Astrocyte of the cerebellum (primary cell): ENCODE results near the gene FYCO1.

ENCODE experiments used
- DNase-seq: peaks from one replicate; pipeline ENCODE4 v3.0.0-alpha.2; 2011; ENCODE audit warnings: low read depth
- H3K4me3 ChIP-seq: 2 replicates; pipeline ENCODE4 v1.5.1; 2011; ENCODE audit warnings: mild to moderate bottlenecking, low read depth, low read length, moderate library complexity
- in situ Hi-C: cut with HindIII; loops from 2 replicates; pipeline ENCODE4 v1.10.0; 2017; ENCODE audit warnings: low sequenced_read_pairs
- TF ChIP-seq, protein P1 (sequence below): IDR thresholded peaks from 2 replicates; pipeline ENCODE4 v1.5.1; 2012; ENCODE audit warnings: low read length, low read depth, moderate library complexity, mild to moderate bottlenecking; ENCODE audit errors: missing control alignments

The FYCO1 gene

DNA sequence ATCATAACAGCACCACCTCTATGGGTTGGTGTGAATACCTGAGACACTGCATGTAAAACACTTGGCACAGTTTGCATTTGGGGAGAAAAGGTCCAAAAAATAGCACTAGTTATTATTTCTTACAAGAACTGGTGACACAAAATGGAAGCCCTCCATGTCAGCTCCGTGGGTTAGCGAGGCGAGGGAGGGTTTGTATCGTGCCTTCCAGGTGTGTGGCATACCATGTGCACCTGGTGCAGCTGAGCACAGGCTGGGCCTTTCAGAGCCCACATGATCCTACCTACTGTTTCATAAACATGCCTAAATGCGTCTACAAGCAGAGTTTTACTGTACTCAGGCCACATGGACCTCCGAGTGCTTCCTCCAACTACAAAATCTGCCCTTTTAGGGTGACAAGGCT is 46.7 kb downstream of the FYCO1 start:
- in situ Hi-C loops, result loop anchor here (25.0 kb wide), 1 partner anchor 138 kb away; no protein-coding TSS in a partner anchor
- TF ChIP-seq, protein P1, sequence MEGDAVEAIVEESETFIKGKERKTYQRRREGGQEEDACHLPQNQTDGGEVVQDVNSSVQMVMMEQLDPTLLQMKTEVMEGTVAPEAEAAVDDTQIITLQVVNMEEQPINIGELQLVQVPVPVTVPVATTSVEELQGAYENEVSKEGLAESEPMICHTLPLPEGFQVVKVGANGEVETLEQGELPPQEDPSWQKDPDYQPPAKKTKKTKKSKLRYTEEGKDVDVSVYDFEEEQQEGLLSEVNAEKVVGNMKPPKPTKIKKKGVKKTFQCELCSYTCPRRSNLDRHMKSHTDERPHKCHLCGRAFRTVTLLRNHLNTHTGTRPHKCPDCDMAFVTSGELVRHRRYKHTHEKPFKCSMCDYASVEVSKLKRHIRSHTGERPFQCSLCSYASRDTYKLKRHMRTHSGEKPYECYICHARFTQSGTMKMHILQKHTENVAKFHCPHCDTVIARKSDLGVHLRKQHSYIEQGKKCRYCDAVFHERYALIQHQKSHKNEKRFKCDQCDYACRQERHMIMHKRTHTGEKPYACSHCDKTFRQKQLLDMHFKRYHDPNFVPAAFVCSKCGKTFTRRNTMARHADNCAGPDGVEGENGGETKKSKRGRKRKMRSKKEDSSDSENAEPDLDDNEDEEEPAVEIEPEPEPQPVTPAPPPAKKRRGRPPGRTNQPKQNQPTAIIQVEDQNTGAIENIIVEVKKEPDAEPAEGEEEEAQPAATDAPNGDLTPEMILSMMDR, result no peak
- DNase-seq, result no peak
- no peak overlapping the region for H3K4me3 ChIP-seq

DNA sequence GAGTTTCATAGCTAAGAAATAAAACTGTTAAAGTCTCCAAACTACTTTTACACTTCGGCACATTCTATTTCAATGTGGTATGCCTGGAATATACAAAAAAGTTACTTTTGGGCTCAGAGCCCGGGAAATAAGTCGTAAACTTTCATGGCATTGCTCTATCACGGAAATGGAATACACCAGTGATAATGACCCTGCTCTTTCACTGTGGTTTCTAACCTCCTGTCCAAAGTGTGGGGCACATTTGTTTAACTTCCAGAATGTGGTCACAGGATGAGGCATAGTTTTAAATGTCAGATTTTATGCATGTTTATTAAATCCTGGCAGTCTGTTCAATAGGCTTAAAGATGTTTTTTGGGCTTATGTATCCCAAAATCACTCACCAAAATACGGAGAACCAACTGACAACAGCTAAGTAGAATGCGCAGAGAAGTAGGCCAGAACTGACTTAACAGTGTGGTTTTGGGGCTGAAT is 47.3 kb downstream of the FYCO1 start:
- in situ Hi-C loops, result loop anchor here (25.0 kb wide), 1 partner anchor 139 kb away; no protein-coding TSS in a partner anchor
- DNase-seq, result no peak
- no peak overlapping the region for H3K4me3 ChIP-seq

DNA sequence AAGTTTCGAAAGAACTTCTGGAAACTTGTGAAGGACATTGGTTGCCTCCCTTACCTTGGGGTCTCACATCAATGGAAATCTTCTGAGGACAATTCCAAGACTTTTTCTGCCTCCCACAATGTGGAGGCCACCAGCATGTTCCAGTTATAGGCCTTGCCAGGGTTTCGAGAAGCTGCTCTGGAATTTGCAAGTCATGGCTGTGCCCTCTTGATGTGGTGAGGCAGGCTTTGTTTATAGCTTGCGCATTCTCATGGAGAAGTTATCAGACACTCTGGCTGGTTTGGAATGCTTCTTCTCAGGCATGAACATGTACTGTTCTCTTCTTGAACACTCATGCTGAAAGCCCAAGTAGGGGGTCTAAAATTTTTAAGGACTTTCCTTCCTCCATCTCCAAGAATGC is 48.3 kb downstream of the FYCO1 start:
- no peak for DNase-seq
- H3K4me3 ChIP-seq, result no peak overlapping the region
- TF ChIP-seq, protein P1, result no peak
- in situ Hi-C loops, result loop anchor here (25.0 kb wide), 1 partner anchor 140 kb away; no protein-coding TSS in a partner anchor

More for the DNA sequence above, 47.3 kb downstream of the FYCO1 start:
- TF ChIP-seq, protein P1, result no peak

DNA sequence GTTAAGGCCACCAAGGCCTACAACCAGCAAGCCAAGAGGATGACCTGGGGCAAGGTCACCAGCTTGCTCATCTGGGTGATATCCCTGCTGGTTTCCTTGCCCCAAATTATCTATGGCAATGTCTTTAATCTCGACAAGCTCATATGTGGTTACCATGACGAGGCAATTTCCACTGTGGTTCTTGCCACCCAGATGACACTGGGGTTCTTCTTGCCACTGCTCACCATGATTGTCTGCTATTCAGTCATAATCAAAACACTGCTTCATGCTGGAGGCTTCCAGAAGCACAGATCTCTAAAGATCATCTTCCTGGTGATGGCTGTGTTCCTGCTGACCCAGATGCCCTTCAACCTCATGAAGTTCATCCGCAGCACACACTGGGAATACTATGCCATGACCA is 48.7 kb downstream of the FYCO1 start:
- DNase-seq, result no peak
- in situ Hi-C loops, result loop anchor here (25.0 kb wide), 1 partner anchor 140 kb away; no protein-coding TSS in a partner anchor
- H3K4me3 ChIP-seq, result no peak overlapping the region
- TF ChIP-seq, protein P1, result no peak

DNA sequence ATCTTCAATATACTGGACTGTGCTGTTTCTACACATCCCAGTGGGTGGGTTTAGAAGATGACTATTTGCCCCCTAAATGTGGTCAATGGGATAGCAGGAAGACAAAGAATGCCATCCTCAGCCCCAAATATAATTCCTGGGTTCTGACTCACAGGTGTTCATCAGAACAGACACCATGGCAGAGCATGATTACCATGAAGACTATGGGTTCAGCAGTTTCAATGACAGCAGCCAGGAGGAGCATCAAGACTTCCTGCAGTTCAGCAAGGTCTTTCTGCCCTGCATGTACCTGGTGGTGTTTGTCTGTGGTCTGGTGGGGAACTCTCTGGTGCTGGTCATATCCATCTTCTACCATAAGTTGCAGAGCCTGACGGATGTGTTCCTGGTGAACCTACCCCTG is 49.3 kb downstream of the FYCO1 start:
- in situ Hi-C loops, result loop anchor here (25.0 kb wide), 1 partner anchor 141 kb away; no protein-coding TSS in a partner anchor
- TF ChIP-seq, protein P1, result no peak
- DNase-seq, result no peak
- no peak overlapping the region for H3K4me3 ChIP-seq

DNA sequence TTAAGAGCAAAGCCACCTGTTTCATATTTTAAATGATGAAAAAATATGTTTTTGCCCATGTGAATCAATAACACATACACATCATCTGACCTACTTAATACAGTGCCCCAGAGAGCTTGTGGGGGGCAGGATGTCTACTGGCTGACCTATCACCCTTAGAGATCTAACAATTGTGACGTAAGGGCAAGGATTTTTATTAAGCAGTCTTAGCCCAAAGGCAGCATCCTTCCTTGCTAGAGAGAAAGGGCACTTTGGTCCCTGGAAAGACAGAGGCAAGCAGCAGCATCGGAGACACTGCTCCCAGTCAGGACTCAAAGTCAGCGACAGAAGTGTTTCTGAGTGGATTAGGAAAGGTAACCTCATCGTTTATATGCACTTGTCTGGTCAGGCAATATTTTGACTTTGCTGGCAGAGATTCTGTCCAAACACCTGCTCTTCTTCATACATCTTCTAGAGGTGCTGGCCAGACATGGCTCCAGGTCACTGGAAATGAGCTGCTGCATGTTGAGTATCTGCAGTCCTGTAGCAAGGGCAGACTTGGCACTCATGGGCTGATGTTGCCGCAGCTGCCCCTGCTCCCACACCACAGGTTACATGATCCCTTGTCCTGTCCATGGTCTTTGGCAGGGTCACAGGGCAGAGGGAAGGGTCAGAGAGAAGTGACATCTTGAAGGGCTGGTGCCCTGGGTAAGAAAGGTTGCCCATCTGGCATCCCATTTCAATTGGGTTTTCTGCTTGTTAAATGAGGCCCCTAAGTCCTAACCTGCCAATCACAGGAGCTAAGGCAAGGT is 50.6 kb downstream of the FYCO1 start:
- no peak for DNase-seq
- no peak overlapping the region for H3K4me3 ChIP-seq
- TF ChIP-seq, protein P1, result no peak
- in situ Hi-C loops, result loop anchor here (25.0 kb wide), 1 partner anchor 142 kb away; no protein-coding TSS in a partner anchor
